PFSK-1 (cell line): ENCODE data around the gene TBX4.

Experiments used
- FOXP2 ChIP-seq: optimal IDR thresholded peaks from 2 replicates; pipeline ENCODE3; 2011; ENCODE audit warnings: borderline replicate concordance, control low read depth, inconsistent platforms; ENCODE audit not compliant: insufficient read depth; ENCODE audit errors: extremely low read length, extremely low read depth
- POLR2AphosphoS5 ChIP-seq: IDR thresholded peaks from 2 replicates; pipeline ENCODE4 v1.6.1; 2012; ENCODE audit warnings: low read depth, mild to moderate bottlenecking, control low read depth, low read length, moderate library complexity
- SIN3A ChIP-seq: IDR thresholded peaks from 2 replicates; pipeline ENCODE4 v1.6.1; 2012; ENCODE audit warnings: mild to moderate bottlenecking, low read length, moderate library complexity, borderline replicate concordance; ENCODE audit not compliant: insufficient read depth
- TAF1 ChIP-seq: IDR thresholded peaks from 2 replicates; pipeline ENCODE4 v1.6.1; 2012; ENCODE audit warnings: low read length, control low read depth, borderline replicate concordance; ENCODE audit not compliant: insufficient read depth
- TF ChIP-seq, protein P1 (sequence below), 2 experiments: IDR thresholded peaks; 2 replicates each; pipeline versions ENCODE4 v1.6.1 to v1.8.0; 2011 to 2012; ENCODE audit warnings: low read depth in 2 of 2, low read length in 2 of 2, control low read depth in 1 of 2, inconsistent platforms in 1 of 2, mild to moderate bottlenecking in 1 of 2, moderate library complexity in 1 of 2; ENCODE audit not compliant: insufficient read depth in 1 of 2

TBX4 gene

DNA sequence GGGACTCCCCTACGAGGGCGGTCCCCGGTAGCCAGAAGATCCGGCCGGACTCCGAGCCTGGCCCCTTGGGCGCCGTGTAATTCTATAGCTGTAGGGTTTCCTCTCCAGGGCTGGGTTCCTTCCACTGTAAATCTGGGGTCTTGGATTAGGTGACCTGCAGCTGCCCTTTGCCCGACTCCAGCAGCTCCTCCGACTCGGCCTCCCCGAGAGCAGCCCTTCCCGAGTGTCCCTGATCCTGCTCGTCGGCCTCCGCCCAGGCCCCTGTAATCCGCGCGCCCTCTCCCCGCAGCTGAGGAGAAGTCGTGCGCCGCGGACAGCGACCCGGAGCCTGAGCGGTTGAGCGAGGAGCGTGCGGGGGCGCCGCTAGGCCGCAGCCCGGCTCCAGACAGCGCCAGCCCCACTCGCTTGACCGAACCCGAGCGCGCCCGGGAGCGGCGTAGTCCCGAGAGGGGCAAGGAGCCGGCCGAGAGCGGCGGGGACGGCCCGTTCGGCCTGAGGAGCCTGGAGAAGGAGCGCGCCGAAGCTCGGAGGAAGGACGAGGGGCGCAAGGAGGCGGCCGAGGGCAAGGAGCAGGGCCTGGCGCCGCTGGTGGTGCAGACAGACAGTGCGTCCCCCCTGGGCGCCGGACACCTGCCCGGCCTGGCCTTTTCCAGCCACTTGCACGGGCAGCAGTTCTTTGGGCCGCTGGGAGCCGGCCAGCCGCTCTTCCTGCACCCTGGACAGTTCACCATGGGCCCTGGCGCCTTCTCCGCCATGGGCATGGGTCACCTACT, 47.1 kb upstream of the TBX4 start:
- TF ChIP-seq POLR2AphosphoS5 (no peak), TAF1 (no peak), SIN3A (no peak), FOXP2 (no peak)
- TF ChIP-seq, protein P1, sequence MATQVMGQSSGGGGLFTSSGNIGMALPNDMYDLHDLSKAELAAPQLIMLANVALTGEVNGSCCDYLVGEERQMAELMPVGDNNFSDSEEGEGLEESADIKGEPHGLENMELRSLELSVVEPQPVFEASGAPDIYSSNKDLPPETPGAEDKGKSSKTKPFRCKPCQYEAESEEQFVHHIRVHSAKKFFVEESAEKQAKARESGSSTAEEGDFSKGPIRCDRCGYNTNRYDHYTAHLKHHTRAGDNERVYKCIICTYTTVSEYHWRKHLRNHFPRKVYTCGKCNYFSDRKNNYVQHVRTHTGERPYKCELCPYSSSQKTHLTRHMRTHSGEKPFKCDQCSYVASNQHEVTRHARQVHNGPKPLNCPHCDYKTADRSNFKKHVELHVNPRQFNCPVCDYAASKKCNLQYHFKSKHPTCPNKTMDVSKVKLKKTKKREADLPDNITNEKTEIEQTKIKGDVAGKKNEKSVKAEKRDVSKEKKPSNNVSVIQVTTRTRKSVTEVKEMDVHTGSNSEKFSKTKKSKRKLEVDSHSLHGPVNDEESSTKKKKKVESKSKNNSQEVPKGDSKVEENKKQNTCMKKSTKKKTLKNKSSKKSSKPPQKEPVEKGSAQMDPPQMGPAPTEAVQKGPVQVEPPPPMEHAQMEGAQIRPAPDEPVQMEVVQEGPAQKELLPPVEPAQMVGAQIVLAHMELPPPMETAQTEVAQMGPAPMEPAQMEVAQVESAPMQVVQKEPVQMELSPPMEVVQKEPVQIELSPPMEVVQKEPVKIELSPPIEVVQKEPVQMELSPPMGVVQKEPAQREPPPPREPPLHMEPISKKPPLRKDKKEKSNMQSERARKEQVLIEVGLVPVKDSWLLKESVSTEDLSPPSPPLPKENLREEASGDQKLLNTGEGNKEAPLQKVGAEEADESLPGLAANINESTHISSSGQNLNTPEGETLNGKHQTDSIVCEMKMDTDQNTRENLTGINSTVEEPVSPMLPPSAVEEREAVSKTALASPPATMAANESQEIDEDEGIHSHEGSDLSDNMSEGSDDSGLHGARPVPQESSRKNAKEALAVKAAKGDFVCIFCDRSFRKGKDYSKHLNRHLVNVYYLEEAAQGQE (IDR thresholded peaks at IDR 0.05; ENCODE audit: insufficient read depth in 1 of 2, low read depth in 2 of 2, low read length in 2 of 2): no peak

DNA sequence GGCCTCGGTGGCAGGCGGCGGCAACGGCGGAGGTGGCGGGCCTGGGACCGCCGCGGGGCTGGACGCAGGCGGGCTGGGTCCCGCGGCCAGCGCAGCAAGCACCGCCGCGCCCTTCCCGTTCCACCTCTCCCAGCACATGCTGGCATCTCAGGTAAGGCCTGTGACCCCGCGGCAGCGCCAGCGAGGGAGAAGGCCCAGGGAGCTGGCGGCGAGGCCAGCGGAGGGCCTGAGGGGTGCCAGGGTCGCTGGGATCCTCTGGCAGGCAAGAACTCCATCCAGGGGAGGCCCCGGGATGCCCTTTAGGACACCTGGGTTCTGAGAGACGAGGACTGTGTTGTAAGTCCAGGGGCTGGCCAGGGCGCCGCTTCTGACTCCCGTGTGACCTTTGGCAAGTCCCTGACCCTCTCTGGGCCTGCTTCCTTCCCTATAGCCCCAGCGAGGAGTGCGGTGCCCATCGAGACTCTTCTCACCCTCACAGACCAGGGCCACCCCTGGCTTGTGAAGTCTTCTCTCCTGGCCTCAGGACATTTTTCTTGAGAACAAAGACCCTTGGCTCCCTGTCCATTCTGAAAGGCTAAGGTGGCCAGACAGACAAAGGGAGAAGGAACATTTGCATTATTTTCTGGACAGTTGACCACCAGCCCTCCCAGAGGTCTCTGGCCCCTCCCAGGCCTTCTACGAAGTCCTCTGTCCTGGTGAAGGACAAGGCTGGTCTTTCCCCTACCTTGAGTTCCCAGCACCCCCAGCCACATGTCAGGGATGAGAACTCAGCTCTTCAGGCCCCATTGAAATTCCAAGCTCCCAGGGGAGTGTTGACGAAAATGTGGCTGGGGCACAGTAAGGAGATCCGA, 46.3 kb upstream of the TBX4 start:
- TF ChIP-seq POLR2AphosphoS5 (no peak), SIN3A (no peak), TAF1 (no peak), FOXP2 (no peak)
- TF ChIP-seq, protein P1 (IDR thresholded peaks at IDR 0.05; ENCODE audit: insufficient read depth in 1 of 2, low read depth in 2 of 2, low read length in 2 of 2): no peak

DNA sequence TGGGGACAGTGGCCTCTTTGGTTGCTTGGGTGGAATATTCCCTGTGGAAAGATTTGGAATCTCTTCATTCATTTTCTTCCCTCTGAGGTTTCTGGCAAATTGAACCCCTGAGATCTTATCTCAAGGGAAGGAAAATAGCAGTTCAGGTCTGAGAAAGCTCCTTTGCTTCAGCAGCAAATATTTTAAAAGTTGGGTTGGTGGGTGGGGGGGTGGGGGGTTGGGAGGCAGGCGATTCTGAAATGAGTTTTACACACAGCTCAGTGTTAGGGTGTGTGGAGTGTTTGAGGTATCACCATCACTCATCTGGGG, 45.7 kb upstream of the TBX4 start:
- TF ChIP-seq POLR2AphosphoS5 (no peak), TAF1 (no peak), SIN3A (no peak), FOXP2 (no peak)
- TF ChIP-seq, protein P1 (IDR thresholded peaks at IDR 0.05; ENCODE audit: insufficient read depth in 1 of 2, low read depth in 2 of 2, low read length in 2 of 2): no peak

DNA sequence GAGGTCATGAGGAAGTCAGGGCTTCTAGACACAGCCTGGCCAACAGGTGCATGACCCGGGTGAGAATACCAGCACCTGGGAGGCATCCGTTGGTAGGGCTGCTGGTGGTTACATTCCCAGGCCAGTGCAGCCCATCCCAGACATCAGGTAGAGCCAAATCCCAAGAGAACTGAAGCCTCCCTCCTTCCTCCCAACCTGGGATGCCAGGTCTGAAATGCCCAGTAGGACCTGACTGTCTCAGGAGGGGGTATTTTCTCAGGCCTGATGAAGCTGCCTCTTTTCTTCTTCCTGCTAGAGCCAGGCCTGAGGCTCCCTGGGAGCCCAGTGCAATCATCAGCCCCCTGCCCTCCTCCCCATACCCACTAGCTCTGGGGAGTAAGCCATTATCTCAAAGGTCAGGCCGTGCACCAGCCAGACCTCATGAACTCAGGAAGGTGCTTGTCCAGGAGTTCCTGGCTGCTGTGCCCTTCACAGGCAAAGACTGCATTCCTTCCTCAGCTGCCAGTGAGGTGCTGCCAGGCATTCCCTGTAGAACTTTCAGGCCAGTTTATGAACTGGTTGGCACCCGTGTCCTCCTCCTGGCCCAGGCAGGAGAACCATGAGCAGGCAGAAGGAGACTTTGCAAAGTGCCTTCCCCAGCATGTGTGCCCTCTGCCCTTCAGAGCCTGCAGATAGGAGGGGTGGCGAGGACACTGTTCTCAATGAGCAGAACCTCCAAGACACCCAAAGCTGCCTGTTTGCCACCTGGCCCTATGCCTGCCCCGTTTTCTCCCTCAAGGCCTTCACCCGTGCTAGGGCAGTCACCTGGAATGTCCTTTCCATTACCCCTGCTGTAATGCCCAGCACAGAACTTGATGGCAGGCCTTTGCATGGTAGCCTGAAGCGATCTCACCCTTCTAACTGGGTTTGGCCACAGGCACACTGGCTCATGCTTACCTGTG, 45.0 kb upstream of the TBX4 start:
- TF ChIP-seq, protein P1 (IDR thresholded peaks at IDR 0.05; ENCODE audit: insufficient read depth in 1 of 2, low read depth in 2 of 2, low read length in 2 of 2): no peak
- TF ChIP-seq TAF1 (no peak), FOXP2 (no peak), POLR2AphosphoS5 (no peak), SIN3A (no peak)
